Stimulated activated naive CD4-positive, alpha-beta T cell treated with Interleukin-2 at 50 U/mL for 16 hours (primary cell): ENCODE data around the gene SCN2B.
"Not testable (repeated sequence)": the region's sequence is repeated elsewhere in the genome, so short reads cannot be mapped to it uniquely, and the experiment has no call there.

Source experiments
- DNase-seq: peaks from one replicate; lab custom pipeline; 2025; lab: John Stamatoyannopoulos, UW

SCN2B gene

DNA sequence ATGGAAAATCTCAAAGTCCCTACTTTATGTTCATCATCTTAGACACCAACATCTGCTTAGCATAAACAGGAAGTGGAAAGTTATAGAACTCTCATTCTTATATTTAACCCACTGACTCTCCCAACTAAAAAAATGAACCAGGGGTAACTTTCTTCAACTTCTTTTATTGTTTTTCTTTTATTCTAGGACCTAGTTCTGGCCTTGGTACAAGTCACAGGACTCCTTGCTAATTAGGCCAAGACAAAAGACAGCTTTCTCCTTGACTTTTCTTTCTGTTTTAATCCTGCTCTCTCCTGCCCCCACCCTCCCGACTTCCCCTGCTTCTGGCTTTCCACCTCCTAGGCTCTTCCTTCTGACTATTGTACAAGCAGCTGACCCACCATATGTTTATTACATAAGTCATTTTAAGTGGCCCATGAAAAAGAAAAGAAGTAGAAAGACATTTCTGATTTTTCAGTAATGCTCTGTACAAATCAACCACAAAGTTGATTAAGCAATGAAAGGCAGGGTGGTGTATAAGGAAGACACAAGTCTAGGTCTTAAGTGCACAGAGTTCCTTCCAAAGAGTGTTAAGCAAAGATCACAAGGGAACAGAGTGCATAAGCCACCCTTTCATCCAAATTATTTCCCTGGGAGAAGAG lies 30.1 kb upstream of the SCN2B start:
- DNase-seq = no peak

DNA sequence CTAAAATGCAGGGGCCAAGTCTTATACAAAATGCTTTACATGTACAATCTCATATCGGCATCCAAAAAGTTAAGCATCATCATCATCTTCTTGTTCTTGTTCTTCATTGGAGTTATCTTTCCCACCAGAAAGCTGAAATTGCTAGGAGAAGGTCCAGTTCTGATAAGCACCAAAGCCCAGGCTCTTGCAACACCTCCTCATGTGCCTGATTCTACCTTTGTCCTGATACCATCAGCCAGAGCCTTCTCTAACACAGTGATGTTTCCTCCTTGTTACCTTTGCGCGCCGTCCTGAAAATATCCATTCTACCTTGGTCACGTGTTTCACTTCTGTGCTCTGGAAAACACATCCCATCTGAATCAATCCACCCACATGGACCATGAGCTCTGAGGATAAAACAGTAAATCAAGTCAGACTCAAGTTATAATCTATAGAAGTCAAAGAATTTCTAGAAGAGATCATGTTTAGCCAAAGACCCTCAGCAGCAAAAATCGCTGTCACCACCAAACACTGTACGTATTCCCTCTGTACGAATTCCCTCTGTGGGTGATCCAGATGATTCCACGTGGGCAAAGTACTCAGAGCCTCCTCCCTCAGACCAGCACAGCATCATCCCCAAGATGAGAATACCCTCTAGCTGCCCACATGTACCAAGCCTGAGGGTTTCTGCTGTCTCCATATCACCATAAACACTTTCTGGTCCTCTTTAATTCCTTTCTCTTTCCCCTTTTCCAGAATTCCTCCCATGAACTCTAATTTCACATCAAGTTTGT lies 29.4 kb upstream of the SCN2B start:
- DNase-seq = no peak

DNA sequence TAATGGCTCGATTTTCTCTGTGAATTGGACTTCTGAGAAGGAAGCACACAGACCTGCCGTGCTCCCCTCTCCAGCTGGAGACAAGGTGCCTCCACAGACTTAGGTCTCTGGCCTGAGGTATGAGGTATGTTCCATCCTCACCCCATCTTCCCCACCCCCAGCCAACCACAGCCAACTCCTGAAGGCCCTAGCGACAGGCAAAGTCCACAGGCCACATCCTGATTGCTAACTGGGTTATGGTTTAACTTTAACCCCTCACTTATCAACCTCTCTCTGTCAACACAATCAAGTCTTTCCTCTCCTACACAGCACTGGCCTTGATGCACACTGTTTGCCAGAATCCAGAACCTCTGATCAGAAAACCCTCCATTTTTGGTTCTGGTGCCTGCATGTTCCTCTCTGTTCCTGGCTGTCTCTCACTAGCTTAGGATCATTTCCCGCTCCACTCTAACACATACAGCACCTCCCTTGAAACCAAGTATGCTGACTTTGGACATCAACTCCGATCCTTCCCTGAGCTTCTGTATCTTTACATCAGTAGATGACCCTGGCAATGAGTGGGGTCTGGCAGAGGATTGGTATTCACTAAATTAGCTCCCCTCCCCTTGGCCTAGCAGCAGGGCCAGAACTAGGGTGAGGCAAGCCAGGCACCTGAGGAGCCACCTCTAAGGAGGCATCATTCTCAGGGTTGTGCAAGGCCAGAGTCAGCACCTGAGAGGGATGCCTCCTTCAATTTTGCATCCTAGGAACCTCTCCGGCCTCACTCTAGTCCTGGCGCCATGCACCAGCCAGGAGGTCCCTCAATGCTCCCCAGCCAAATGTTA lies 26.4 kb upstream of the SCN2B start:
- DNase-seq = peak; percentile 50

DNA sequence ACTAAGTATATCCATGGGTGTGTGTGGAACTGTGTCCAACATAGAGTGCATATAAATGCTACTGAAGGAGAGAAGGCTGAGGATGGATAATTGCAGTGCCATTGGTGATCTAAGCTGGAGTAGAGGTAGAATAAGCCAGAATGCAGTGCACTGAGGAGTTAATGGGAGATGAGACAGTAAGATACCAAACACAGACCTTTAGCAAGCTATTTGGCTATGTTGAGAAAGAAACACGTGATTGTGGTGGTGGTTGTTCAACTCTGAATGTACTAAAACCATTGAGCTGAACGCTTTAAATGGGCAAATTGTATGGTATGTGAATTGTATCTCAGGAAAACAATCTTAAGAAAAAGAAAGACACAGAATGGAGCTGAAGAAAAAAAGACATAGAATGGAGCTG lies 25.5 kb upstream of the SCN2B start:
- no peak for DNase-seq

DNA sequence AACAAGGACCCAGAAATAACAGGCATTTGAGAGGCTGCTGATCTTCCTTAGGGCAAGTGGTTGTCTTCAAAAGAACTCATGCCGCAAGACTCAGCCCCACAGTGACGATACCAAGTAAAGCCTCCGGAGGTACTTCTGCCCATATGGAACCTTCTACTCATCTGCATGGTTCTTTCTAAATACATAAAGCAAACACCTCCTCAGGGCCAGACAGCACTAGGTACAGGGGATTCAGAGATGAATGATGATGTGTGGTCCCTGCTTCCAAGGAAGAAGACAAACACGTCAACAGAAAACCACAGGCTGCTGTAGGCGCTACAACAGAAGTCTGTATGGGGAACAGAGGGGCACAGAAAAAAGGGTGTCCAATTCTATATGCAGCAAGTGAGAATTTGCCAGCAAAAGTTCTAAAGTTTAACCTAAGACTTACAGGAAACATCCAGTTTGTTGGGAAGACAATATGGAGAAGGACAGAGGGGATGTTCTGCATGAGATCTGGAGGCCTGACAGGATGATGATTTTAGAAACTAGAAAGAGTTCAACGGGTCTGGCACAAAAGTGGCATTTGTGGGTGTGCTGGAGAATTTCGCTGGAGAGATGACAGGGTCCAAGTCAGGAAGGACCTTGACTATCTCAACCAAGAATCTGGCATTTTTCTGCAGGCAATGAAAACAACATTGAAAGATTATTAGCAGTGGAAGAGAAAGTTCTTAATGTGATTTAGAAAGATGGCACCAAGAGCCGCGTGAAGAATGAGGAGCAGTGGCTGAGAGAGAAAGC lies 24.7 kb upstream of the SCN2B start:
- peak; percentile 48 for DNase-seq

DNA sequence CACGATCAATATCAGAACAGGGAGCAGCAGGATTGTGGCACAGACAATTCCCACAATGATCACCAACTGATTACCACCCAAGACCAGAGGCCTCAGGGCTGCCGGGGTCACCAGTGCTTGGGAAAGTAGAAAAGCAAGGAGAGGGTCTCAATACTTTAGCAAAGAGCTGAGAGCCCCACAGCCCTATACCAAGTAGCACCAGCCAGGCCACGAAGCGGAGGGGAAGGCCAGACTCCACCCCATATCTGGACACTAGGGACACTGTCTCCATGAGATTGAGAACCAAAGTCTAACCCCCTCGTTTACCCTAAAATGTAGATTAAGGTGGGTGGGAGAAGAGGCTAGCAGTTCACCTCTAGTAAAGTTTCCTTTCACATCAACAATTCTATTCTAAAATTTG lies 24.1 kb upstream of the SCN2B start:
- no peak for DNase-seq

DNA sequence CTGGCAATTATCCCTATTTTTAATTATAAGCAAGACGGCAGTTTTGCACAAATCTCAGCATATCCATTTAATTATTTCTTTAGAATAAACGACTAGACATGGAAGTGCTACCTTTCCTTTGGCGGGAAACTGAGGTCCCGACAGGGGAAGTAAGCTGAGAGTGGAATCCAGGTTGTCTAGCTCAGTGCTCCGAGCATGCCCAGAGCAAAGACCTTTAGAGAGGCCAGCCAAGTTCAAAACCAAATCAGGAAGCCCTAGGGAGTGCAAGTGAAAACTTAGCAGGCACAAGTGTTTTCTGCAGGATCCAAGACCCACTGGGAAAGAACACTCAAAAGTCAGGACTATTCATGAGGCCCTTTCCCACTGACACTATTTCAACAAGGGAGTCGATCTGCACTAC lies 22.7 kb upstream of the SCN2B start:
- no peak for DNase-seq

DNA sequence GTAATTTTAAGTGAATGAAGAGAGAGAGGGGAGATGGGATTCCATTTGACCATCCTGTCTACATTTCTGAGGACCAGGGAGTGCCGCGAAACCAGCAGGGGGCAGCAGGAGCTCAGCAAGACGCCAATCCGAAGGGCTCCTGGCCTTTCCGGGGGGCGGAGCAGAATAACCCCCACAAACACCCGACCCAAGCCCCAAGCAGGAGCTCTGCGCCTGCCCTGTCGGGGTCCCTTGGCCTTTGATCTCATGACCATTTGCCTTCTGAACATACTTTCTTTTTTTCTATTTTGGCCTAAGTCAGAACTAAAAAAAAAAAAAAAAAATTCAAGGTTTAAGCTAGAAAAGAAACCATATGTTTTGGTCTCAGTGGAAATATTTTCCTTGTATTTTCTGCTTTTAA lies 21.9 kb upstream of the SCN2B start:
- DNase-seq = peak; percentile 78

DNA sequence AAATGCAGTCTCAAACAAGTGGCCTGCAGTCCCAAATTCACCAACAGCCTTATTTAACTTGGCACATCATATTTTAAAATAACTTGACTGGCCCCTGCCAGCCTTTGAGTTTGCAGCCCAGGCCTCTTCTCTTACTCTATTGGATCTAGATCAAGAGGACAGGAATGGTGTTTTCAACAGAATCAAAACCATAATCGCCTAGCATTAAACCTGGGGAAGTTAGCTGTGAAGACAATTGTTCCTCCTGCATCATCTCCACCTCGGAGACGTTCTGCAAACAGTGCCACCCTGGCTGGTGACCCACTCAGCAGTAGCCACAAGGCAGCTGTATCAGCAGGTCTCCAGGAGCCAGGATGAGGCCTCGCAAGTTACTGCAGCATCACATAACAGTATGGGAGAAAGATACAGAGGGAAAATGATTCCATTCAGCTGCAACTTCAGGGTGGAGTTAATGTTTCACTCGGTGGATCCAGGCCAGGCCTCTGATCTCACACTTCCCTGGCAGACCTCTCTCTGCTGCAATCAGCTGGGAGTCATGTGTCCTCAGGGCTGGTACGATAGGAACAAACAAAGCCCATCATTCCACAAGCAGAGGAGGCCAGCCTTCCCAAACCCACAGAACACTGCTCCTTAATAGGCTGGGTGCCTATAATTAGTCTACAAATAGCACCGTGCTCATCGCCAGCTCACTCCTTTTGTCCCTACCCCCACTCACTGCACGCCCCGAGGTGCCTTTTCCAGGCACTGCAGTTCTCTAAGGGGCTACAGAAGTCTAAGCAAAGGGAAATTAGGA lies 18.6 kb upstream of the SCN2B start:
- no peak for DNase-seq

DNA sequence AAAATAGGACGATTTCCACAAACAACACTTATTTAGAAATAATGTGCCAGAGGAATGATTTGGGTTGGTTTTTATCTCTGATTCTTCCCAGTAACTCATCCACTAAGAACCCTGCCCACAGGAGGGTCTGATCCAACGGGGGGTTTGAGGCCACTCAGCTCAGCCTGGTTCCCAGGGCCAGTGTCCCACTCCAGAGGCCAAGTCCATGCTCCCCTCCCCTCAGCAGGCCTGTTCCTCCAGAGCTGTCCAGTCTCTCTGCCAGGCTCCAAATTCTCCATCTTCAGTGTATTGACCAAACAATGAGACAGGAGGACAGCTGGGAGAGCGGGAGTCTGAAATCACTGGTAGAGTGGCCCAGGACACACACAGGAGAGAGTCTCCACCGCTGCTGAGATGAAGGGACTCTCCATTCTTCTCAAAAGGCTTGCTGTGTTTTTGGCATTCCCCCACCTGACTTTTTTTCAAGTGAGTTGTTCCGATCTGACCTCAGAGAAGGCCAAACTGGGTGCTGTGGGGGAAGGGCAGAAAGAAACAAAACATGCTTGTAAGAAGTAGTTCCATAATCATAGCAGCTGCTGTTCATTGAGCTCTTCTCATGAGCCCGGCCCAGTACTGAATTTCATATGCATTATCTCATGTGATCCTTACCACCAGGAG lies 17.6 kb upstream of the SCN2B start:
- DNase-seq = no peak

DNA sequence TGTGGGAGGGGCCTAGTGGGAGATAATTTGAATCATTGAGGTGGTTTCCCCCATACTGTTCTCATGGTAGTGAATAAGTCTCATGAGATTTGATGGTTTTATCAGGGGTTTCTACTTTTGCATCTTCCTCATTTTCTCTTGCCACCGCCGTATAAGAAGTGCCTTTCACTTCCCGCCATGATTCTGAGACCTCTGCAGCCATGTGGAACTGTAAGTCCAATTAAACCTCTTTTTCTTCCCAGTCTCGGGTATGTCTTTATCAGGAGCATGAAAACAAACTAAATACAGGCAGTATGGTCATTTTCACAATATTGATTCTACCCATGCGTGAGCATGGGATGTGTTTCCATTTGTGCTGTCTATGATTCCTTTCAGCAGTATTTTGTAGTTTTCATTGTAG lies 16.4 kb upstream of the SCN2B start:
- DNase-seq = not testable (repeated sequence)

DNA sequence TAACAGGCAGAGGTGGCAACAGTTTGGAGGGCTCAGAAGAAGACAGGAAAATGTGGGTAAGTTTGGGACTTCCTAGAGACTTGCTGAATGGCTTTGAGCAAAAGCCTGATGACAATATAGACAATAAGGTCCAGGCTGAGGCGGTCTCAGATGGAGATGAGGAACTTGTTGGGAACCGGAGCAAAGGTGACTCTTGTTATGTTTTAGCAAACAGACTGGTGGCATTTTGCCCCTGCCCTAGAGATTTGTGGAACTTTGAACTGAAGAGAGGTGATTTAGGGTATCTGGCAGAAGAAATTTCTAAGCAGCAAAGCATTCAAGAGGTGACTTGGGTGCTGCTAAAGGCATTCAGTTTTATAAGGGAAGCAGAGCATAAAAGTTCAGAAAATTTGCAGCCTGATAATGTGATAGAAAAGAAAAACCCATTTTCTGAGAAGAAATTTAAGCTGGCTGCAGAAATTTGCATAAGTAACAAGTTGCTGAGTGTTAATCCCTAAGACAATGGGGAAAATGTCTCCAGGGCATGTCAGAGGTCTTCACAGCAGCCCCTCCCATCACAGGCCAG lies 14.6 kb upstream of the SCN2B start:
- not testable (repeated sequence) for DNase-seq

DNA sequence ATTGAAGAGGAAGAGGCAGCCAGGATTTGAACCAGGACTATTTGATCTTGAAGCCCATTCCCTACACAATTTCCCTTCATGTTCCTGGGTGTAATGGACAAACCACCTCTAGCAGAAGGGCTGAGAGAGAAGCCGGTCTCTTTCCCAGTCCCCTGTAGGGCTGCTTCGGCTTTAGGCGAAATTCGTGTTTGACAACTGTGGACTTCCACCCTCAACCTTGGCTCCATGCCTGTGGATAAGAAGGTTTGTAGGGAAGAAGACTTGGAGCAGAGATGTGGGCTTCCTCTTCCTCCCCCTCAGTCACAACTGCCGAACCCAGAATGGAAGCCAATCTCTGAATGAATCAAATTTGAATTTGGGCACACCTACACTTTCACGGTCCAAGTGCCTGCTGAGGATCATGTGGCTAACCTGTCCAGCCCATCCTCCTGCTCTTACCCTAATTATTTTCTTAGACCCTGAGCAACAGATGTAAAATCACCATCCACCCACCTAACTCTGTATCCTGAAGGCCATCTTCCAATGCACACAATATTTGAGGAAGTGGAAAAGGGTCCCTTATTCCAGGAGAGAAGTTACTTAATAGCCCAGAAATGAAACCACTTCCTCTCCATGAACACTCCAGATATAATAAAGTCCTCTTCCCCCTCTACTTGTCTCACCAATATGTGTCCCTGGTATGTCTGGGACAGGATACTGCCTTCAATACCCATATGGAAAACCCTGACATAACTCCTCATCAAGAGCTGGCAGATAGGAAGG lies 10.1 kb upstream of the SCN2B start:
- no peak for DNase-seq

DNA sequence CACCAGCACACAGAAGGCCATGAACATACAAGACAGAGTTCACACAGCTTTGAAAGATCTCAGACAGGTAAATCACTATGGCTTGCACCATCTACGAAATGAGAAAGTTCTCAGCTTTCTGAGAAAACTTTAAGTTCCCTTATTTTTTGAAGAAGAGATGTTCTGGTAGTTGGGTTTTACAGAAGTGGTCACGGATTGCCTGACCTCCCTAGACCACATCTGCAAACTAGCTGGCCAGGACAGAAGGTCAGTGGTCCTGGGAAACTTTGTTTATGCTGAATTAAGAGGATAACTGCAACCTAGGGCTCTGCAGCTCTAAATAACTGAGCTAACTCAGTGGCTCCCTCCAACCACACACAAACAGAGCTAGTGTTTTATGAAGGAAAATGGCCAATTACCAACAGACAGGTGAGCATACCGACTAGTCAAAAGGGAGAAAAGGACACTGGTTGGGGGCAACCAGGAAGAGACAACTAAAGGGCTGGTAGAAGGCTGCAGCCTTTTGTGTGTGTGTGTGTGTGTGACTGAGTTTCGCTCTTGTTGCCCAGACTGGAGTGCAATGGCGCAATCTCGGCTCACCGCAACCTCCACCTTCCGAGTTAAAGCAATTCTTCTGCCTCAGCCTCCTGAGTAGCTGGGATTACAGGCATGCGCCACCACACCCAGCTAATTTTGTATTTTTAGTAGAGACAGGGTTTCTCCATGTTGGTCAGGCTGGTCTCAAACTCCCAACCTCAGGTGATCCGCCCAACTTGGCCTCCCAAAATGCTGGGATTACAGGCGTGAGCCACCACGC lies 8.5 kb upstream of the SCN2B start:
- no peak for DNase-seq

DNA sequence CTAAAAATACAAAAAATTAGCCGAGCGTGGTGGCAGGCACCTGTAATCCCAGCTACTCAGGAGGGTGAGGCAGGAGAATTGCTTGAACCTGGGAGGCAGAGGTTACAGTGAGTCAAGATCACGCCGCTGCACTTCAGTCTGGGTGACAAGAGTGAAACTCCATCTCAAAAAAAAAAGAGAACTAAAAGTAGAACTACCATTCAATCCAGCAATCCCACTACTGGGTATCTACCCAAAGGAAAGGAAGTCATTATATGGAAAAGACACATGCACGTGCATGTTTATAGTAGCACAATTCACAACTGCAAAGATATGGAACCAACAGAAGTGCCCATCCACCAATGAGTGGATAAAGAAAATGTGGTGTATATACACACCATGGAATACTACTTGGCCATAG lies 7.3 kb upstream of the SCN2B start:
- not testable (repeated sequence) for DNase-seq

DNA sequence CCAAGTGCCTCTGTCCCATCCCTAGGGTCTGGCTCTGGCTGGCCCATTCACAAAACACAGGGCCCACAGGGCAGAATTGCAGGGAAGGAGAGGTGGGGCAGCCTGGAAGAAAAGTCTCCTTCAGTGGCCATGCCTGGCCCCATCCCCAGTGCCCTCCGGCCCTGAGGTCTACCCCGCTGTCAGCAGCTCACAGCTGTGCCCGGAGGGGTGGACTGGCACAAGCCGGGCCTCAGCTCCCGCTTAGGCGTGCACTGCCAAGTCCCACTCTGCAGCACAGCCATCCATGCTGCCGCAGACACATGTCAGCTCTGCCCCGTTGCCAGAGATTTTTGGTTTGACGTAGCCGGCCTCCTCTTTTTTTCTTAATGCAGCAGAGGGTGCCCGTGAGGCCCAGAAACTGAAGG lies 3.9 kb upstream of the SCN2B start:
- DNase-seq = no peak

DNA sequence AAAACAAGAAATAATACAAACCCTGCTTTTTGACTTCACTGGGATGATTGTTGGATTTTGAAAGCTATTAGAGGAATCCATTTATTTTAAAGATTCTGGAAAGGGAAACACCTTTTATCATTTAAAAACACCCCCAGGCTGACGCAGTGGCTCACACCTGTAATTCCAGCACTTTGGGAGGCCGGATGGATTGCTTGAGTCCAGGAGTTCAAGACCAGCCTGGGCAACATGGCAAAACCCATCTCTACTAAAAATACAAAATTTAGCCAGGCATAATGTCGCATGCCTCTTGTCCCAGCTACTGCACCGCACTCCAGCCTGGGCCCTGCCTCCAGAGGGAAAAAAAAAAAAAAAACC lies 317 bp upstream of the SCN2B start:
- no peak for DNase-seq

DNA sequence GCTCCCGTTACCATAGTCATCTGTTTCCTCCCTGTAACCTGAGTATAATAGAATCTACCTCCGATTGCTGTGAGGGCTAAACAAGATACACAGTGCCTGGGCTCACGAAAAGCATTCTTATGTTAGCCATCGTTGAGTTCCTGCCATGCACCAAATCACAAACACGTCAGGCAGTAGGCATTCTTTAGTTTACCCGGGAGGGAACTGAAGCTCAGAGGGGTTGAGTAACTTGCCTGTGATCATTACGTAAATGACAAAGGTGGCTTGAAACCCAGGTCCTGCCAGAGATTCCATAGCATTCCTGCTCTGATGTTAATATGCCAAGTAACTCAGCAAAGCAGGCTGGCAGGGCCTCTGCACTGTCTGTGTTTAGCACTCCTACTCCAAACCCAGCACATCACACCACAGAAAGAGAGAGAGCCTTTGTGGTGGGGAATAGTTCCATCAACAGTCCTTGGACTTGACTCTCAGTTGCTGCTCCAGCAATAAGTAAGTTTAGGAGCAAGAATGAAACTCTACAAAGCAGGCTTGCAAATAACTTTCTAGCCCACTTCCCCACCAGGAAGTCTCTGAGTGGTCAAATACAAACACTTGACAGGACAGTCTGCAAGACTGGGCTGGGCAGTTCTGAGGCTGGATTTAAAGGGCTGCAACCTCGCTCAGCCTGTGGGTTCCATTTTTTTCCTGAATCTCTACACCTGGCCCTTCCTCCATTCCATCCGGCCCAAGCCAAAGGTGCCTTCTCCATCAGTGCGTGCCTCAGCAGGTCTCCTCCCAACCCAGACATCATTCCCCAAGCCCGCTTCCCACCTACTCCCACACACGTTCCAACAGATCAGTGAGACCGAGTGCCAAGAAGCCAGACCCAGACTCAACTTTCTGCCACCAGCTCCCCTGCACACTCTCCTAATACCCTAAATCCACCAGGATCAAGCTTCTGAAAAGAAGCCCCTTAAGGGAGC lies 1.1 kb downstream of the SCN2B start:
- DNase-seq = no peak
